Measurements from ENCODE around the gene TPGS1.

TPGS1 gene

GRCh38 chr19:522726-523125 lies 15.4 kb downstream of the TPGS1 start:
- no peak for DNase-seq

DNA sequence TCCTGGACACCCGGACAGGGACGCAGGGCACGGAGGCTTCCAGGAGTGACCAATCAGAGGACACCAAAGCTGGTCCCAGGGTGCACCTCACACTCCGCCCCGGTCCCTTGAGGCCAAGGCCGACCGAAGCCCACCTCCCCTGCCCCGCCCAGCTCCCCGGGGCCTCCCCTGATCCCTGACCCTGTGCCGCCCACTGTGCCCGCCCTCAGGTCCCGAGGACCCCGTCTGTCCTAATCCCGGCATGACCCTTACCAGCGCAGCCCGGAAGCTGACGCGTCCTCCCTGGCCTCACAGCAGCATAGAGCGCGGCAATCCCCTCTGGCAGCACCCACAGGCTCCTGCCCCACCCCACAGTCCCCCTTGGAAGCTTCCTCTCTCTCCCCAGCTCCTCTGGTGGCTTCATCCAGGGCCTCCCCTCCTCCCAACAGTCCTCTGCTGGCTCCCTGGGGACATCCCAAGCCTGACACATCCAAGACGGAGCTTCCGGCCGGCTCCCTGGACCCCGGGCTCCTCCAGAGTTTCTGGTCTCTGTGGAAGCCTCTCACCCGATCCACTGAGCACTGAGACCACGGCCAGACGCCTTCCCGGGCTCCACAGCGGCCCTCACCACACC lies 16.9 kb downstream of the TPGS1 start:
- DNase-seq, result no peak

- no peak for DNase-seq
Observed at GRCh38 chr19:525029-525428, 17.7 kb downstream of the TPGS1 start.

GRCh38 chr19:525857-526419 lies 18.6 kb downstream of the TPGS1 start:
- no peak for DNase-seq

DNA sequence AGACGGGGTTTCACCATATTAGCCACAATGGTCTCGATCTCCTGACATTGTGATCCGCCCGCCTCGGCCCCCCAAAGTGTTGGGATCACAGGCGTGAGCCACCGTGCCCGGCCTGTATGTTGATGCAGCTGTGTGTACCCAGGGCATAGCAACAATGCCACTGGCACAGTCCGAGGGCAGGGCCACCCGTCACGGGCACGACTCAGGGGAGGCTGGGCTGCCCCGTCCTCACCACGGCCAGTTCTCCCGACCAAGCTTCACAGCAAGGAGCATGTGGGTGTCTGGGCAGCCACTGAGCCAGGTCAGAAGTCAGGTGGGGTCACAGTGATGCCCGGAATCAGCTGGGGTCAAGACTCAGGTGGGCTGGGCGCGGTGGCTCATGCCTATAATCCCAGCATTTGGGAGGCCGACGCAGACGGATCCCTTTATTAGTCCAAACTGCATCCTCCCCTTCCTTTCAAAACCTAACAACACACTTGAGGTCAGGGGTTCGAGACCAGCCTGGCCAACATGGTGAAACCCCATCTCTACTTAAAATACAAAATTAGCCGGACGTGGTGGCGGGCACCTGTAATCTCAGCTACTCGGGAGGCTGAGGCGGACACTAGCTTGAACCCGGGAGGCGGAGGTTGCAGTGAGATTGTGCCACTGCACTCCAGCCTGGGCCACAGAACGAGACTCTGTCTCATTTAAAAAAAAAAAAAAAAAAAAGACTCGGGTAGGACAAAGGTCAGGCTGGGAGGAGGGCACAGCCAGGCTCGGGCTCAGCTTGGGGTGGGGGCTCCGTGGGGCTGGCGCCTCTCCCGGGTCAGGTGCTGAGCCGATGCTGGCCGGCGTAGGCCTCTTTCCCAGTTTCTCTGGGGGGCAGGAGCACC lies 23.1 kb downstream of the TPGS1 start:
- DNase-seq, result no peak

DNA sequence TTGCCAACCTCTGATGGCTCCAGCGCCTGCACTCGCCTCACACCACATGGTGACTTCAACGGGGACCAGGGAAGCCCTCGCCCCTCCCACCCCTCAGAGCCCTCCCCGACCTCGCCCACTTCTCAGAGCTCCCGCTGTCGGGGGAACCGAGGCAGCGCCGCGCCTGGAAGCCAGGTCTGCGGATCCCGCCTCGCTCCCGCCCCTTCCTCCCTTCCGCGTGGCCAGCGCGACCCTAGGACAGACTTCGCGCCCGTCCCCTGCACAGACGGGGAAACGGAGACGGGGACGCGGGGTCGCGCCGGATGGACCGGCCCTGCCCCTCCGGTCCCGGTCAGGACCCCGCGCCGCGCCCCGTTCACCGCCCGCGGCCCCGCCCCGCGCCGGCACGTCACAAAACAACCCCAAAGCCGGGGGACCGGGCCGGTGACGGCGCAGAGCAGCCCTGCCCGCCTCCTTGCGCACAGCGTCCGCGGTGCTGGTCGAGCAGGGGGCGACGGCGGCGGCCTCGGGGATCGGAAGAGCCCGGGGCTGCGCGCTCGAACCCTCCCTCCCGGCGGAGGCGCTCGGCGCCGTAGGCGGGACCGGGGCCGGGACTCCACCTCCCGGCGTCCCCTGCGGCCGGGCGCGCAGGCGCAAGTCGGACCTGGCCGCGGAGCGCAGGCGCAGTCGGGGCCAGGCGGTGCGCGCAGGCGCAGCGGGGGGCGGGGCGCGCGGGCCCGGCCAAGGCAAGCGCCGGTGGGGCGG lies 23.9 kb downstream of the TPGS1 start:
- peak; percentile 64 for DNase-seq

DNA sequence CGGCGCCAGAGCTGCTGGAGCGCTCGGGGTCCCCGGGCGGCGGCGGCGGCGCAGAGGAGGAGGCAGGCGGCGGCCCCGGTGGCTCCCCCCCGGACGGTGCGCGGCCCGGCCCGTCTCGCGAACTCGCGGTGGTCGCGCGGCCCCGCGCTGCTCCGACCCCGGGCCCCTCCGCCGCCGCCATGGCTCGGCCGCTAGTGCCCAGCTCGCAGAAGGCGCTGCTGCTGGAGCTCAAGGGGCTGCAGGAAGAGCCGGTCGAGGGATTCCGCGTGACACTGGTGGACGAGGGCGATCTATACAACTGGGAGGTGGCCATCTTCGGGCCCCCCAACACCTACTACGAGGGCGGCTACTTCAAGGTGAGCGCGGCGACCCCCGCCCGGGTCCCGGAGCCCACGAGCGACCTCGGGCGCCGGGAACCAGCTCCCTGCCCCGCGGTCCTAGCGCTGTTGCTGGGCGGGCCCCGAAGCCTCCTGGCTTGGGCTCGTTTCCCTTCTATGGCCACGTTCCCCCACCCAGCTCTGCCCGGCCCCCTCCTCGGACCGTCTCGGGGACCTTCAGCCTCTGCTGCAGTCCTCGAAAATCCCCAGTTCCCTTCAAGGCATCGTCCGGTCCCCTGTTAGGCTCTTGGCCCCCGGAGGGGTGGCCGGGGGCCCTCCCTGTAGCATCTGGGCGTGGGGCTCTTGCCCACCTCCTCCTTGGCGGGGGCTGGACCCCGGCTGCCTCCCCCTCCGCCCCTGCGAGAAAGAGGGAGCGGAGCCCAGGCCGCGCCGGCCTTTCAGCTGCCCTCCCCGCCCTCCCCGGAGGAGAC lies 24.7 kb downstream of the TPGS1 start, which contains the start of gene CDC34:
CDC34 (plus strand) TSS at position 8 of the 808 bp plus-strand sequence; CDS start at position 180, 172 bp downstream.
- DNase-seq, result no peak

- no peak for DNase-seq
Observed at GRCh38 chr19:532561-533363, 25.5 kb downstream of the TPGS1 start.

GRCh38 chr19:533364-534058 lies 26.2 kb downstream of the TPGS1 start:
- no peak for DNase-seq

DNA sequence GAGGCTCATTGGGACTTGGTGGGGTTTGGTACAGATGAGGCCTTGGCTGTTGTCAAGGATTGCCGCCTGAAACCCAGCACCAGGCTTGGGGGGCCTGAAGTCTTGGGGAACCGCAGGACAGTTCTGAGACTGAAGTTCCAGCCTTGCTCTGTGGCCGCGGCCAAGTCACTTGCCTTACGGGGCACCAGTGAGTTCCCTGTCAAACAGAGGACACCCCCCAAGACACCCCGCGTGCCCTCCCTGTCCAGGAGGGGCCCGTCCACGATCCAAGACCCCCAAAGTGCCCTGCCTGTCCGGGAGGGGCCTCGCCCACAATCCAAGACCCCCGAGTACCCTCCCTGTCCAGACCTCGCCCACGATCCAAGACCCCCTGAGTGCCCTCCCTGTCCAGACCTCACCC lies 26.8 kb downstream of the TPGS1 start:
- DNase-seq, result no peak

DNA sequence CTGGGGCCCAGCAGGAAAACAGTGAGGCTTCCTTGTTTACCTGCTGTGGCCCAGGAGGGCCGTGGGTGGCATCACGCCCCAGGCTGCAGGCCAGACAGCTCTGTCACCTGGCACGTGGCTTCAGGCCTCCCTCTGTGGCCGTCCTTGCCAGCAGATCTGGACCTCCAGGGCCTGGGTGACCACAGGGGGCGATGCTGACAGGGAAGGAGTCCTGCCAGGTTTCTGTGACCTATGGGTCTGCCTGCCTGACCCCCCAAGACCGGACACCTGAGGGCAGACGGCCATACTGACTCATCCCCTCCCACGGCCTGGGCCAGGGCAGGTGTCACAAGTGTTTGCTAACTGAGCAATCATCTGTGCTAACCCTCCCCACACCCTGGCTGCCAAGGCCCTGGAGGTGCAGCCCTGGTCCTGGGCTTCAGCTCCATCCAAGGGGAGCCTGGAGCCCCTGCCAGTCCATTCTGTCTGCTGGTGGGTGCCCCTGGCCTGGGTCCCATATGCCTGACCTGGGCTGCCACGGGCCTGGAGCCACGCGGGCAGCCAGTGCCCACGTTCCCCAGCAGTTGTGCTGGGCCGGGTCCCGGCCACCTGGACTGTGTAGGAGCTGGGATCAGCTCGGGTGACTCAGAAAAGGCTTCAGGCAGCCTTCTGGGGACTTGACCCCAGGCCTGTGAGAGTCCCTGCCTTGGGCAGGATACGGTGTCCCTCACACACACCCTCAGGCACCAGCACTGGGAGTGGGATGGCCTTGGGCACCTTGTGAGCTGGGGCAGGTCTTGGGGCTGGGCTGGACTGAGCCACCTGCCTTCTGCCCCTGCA lies 27.9 kb downstream of the TPGS1 start:
- DNase-seq, result no peak

DNA sequence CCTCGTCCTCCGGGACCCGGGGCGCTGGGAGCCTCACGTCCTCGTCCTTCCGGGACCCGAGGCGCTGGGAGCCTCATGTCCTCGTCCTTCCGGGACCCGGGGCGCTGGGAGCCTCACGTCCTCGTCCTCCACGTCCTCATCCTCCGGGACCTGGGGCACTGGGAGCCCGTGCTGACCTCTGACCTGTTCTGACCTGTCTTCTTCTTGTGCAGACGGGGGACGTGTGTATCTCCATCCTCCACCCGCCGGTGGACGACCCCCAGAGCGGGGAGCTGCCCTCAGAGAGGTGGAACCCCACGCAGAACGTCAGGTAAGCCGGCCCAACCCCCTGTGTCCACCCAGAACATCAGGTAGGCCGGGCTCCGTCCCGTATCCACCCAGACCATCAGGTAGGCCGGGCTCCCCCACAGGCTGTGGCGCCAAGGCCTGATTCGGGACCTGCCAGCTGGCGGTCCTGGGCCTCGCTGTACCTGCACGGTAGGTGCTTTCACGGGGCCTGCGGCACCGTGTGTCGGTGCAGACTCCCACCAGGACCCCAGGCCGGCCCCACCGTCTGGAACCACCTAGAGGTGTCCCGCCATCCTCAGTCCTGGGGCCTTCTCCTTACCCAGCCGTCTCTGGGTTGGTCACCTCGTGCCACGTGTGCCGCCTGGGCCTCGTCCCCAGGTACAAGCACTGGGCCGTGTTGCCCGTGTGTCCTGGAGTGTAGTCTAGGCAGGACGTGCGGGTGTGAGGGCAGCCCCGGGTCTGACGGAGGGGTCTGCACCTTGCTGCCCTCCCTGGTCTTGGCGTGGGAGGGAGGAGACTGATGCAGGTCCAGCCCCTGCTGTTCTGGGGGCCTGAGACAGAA lies 29.0 kb downstream of the TPGS1 start:
- DNase-seq, result no peak

GRCh38 chr19:536881-537404 lies 29.6 kb downstream of the TPGS1 start:
- no peak for DNase-seq

- no peak for DNase-seq
Observed at GRCh38 chr19:538641-539428, 31.5 kb downstream of the TPGS1 start.

DNA sequence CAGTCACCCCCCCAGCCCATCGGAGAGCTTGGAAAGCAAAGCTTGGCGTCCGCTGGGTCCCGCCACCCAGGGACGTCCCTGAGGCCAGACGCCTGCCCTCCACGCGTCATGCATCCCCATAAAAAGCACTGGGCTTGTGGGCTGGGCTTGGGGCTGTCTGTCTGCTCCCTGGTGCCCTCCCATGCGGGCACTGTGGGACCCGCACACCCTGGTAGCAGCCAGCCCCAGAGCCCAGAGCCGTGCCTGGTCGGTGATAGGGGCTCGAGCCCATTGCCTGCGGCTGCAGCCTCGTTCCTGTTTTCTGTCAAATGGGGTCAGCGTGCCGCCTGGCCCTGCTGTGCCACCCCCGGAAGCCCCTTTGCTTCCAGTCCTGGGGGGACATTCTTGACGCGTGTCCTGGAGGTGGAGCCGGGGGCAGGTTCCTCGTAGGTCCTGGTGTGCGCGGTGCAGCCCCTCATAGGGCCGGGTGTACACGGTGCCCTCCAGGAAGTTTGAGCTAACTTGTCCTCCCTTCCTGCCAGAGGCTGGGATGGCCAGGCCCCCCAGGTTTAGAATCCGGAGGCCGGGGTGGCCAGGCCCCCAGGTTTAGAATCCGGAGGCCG lies 32.2 kb downstream of the TPGS1 start:
- DNase-seq, result no peak

GRCh38 chr19:540867-541637 lies 33.8 kb downstream of the TPGS1 start:
- no peak for DNase-seq

GRCh38 chr19:541699-542098 lies 34.4 kb downstream of the TPGS1 start:
- DNase-seq, result no peak
